ENCODE data around the gene MAPKAP1.

The MAPKAP1 gene

GRCh38 chr9:125431741-125432271 lies 275.2 kb downstream of the MAPKAP1 start:
- WGBS (ENCODE audit: extremely low coverage, insufficient coverage, low lambda C conversion rate): no CpG with 5 or more reads among the region's 12 CpGs
- Histone ChIP-seq H3K56ac (ENCODE audit: low read length) (no peak overlapping the region), H3K4ac (ENCODE audit: low read depth, low read length) (no peak overlapping the region), H3K4me3 (ENCODE audit: low read length) (no peak overlapping the region), H2BK15ac (replicated peaks; ENCODE audit: low read depth) (no peak overlapping the region), H3K18ac (ENCODE audit: low read length) (no peak overlapping the region), H3K27me3 (ENCODE audit: insufficient read depth, low read length, poor library complexity) (no peaks in the 10 kb centered on the region), H4K5ac (ENCODE audit: low read length) (no peak overlapping the region), H3K4me1 (ENCODE audit: control insufficient read depth, low read depth, low read length) (no peaks in the 10 kb centered on the region), H2BK120ac (ENCODE audit: low read depth, low read length) (no peak overlapping the region), H3K23ac (ENCODE audit: low read length) (peak overlapping the region; percentile 30), H3K36me3 (ENCODE audit: control insufficient read depth, insufficient read depth, low read length) (no peaks in the 10 kb centered on the region), H3K4me2 (ENCODE audit: low read length) (no peak overlapping the region), H3K79me2 (ENCODE audit: control insufficient read depth, insufficient read depth, low read length) (no peaks in the 10 kb centered on the region), H4K8ac (ENCODE audit: low read depth, low read length) (no peak overlapping the region), H2AK5ac (ENCODE audit: low read length) (no peak overlapping the region), H3K79me1 (ENCODE audit: low read length) (no peaks in the 10 kb centered on the region), H3K27ac (ENCODE audit: low read depth, low read length) (no peak overlapping the region), H2BK5ac (ENCODE audit: low read length) (no peak overlapping the region), H3K9ac (ENCODE audit: low read length) (no peak overlapping the region)
- DNase-seq: no peak

GRCh38 chr9:125431012-125431305 lies 276.0 kb downstream of the MAPKAP1 start:
- Histone ChIP-seq H3K56ac (ENCODE audit: low read length) (no peak overlapping the region), H2AK5ac (ENCODE audit: low read length) (no peak overlapping the region), H2BK15ac (replicated peaks; ENCODE audit: low read depth) (no peak overlapping the region), H3K27me3 (ENCODE audit: insufficient read depth, low read length, poor library complexity) (no peaks in the 10 kb centered on the region), H3K27ac (ENCODE audit: low read depth, low read length) (no peak overlapping the region), H3K36me3 (ENCODE audit: control insufficient read depth, insufficient read depth, low read length) (no peaks in the 10 kb centered on the region), H2BK5ac (ENCODE audit: low read length) (no peak overlapping the region), H3K4ac (ENCODE audit: low read depth, low read length) (no peak overlapping the region), H3K4me2 (ENCODE audit: low read length) (no peak overlapping the region), H3K79me1 (ENCODE audit: low read length) (no peaks in the 10 kb centered on the region), H4K8ac (ENCODE audit: low read depth, low read length) (no peak overlapping the region), H3K4me3 (ENCODE audit: low read length) (no peak overlapping the region), H2BK120ac (ENCODE audit: low read depth, low read length) (no peak overlapping the region), H3K23ac (ENCODE audit: low read length) (no peak overlapping the region), H3K4me1 (ENCODE audit: control insufficient read depth, low read depth, low read length) (no peaks in the 10 kb centered on the region), H3K79me2 (ENCODE audit: control insufficient read depth, insufficient read depth, low read length) (no peaks in the 10 kb centered on the region), H3K18ac (ENCODE audit: low read length) (no peak overlapping the region), H3K9ac (ENCODE audit: low read length) (no peak overlapping the region), H4K5ac (ENCODE audit: low read length) (no peak overlapping the region)
- DNase-seq: no peak
- no CpG with 5 or more reads among the region's 3 CpGs for WGBS (ENCODE audit: extremely low coverage, insufficient coverage, low lambda C conversion rate)

- no peak for DNase-seq
- Histone ChIP-seq H3K4me3 (ENCODE audit: low read length) (no peak overlapping the region), H3K56ac (ENCODE audit: low read length) (no peak overlapping the region), H3K79me2 (ENCODE audit: control insufficient read depth, insufficient read depth, low read length) (no peaks in the 10 kb centered on the region), H4K8ac (ENCODE audit: low read depth, low read length) (no peak overlapping the region), H2BK15ac (replicated peaks; ENCODE audit: low read depth) (no peak overlapping the region), H3K9ac (ENCODE audit: low read length) (no peak overlapping the region), H3K36me3 (ENCODE audit: control insufficient read depth, insufficient read depth, low read length) (no peaks in the 10 kb centered on the region), H3K18ac (ENCODE audit: low read length) (no peak overlapping the region), H2BK120ac (ENCODE audit: low read depth, low read length) (no peak overlapping the region), H2BK5ac (ENCODE audit: low read length) (no peak overlapping the region), H3K4ac (ENCODE audit: low read depth, low read length) (no peak overlapping the region), H2AK5ac (ENCODE audit: low read length) (no peak overlapping the region), H3K27me3 (ENCODE audit: insufficient read depth, low read length, poor library complexity) (no peaks in the 10 kb centered on the region), H3K4me2 (ENCODE audit: low read length) (no peak overlapping the region), H3K23ac (ENCODE audit: low read length) (no peak overlapping the region), H3K4me1 (ENCODE audit: control insufficient read depth, low read depth, low read length) (no peaks in the 10 kb centered on the region), H3K27ac (ENCODE audit: low read depth, low read length) (no peak overlapping the region), H4K5ac (ENCODE audit: low read length) (no peak overlapping the region), H3K79me1 (ENCODE audit: low read length) (no peaks in the 10 kb centered on the region)
- no CpG with 5 or more reads among the region's 21 CpGs for WGBS (ENCODE audit: extremely low coverage, insufficient coverage, low lambda C conversion rate)
Measured at GRCh38 chr9:125430161-125431011, 276.6 kb downstream of the MAPKAP1 start.

- H3K4ac ChIP-seq (ENCODE audit: low read depth, low read length): no peak overlapping the region
- H3K23ac ChIP-seq (ENCODE audit: low read length): no peak overlapping the region
- no peak overlapping the region for H3K4me2 ChIP-seq (ENCODE audit: low read length)
- H3K9ac ChIP-seq (ENCODE audit: low read length): no peak overlapping the region
- no peaks in the 10 kb centered on the region for H3K79me1 ChIP-seq (ENCODE audit: low read length)
- H3K27ac ChIP-seq (ENCODE audit: low read depth, low read length): no peak overlapping the region
- H3K56ac ChIP-seq (ENCODE audit: low read length): no peak overlapping the region
- no peak overlapping the region for H2BK5ac ChIP-seq (ENCODE audit: low read length)
- H4K8ac ChIP-seq (ENCODE audit: low read depth, low read length): no peak overlapping the region
- H3K4me3 ChIP-seq (ENCODE audit: low read length): no peak overlapping the region
- H2BK15ac ChIP-seq (replicated peaks; ENCODE audit: low read depth): no peak overlapping the region
- no CpG with 5 or more reads among the region's 20 CpGs for WGBS (ENCODE audit: extremely low coverage, insufficient coverage, low lambda C conversion rate)
- no peak overlapping the region for H2BK120ac ChIP-seq (ENCODE audit: low read depth, low read length)
- no peak overlapping the region for H4K5ac ChIP-seq (ENCODE audit: low read length)
- H3K79me2 ChIP-seq (ENCODE audit: control insufficient read depth, insufficient read depth, low read length): no peaks in the 10 kb centered on the region
- H3K36me3 ChIP-seq (ENCODE audit: control insufficient read depth, insufficient read depth, low read length): no peaks in the 10 kb centered on the region
- H3K27me3 ChIP-seq (ENCODE audit: insufficient read depth, low read length, poor library complexity): no peaks in the 10 kb centered on the region
- no peak overlapping the region for H2AK5ac ChIP-seq (ENCODE audit: low read length)
- no peaks in the 10 kb centered on the region for H3K4me1 ChIP-seq (ENCODE audit: control insufficient read depth, low read depth, low read length)
- DNase-seq: no peak
- no peak overlapping the region for H3K18ac ChIP-seq (ENCODE audit: low read length)
Measured at GRCh38 chr9:125429476-125430160, 277.4 kb downstream of the MAPKAP1 start.

GRCh38 chr9:125428902-125429467 lies 278.0 kb downstream of the MAPKAP1 start:
- no peak overlapping the region for H2BK120ac ChIP-seq (ENCODE audit: low read depth, low read length)
- H2BK15ac ChIP-seq (replicated peaks; ENCODE audit: low read depth): no peak overlapping the region
- H3K56ac ChIP-seq (ENCODE audit: low read length): no peak overlapping the region
- H2BK5ac ChIP-seq (ENCODE audit: low read length): no peak overlapping the region
- H3K9ac ChIP-seq (ENCODE audit: low read length): no peak overlapping the region
- H3K79me2 ChIP-seq (ENCODE audit: control insufficient read depth, insufficient read depth, low read length): no peaks in the 10 kb centered on the region
- no peak overlapping the region for H3K4ac ChIP-seq (ENCODE audit: low read depth, low read length)
- DNase-seq: no peak
- H2AK5ac ChIP-seq (ENCODE audit: low read length): no peak overlapping the region
- H3K18ac ChIP-seq (ENCODE audit: low read length): no peak overlapping the region
- H3K36me3 ChIP-seq (ENCODE audit: control insufficient read depth, insufficient read depth, low read length): no peaks in the 10 kb centered on the region
- no peak overlapping the region for H3K23ac ChIP-seq (ENCODE audit: low read length)
- H3K27ac ChIP-seq (ENCODE audit: low read depth, low read length): no peak overlapping the region
- no CpG with 5 or more reads among the region's 16 CpGs for WGBS (ENCODE audit: extremely low coverage, insufficient coverage, low lambda C conversion rate)
- no peak overlapping the region for H4K5ac ChIP-seq (ENCODE audit: low read length)
- no peak overlapping the region for H3K4me2 ChIP-seq (ENCODE audit: low read length)
- H3K79me1 ChIP-seq (ENCODE audit: low read length): no peaks in the 10 kb centered on the region
- no peak overlapping the region for H4K8ac ChIP-seq (ENCODE audit: low read depth, low read length)
- no peak overlapping the region for H3K4me3 ChIP-seq (ENCODE audit: low read length)
- H3K4me1 ChIP-seq (ENCODE audit: control insufficient read depth, low read depth, low read length): no peaks in the 10 kb centered on the region
- H3K27me3 ChIP-seq (ENCODE audit: insufficient read depth, low read length, poor library complexity): no peaks in the 10 kb centered on the region
